ENCODE data around the gene BORA. TPM values are rescaled to one million over a fixed set of nuclear protein-coding genes. Genes with fewer than 3 reads are reported as not detected.

BORA gene
- total RNA-seq (2021) (12.3 to 14.5 TPM (median 12.9 TPM) in 3 replicates), Bru-seq, nascent RNA (percentile 90 among the genes with signal in this experiment)
- long read RNA-seq, experiment 1, transcript BORA-202 (11 exons, 1,673 nt): minor isoform, 9 of 81 reads
- long read RNA-seq, experiment 1, transcript BORA-203 (12 exons, 2,936 nt): major isoform, 49 of 81 reads
- long read RNA-seq, experiment 1, partial matches to known transcripts: 6 of 81 reads
- long read RNA-seq, experiment 1, other reads (novel, unspliced or antisense): 17 of 81 reads
- long read RNA-seq, experiment 2, transcript BORA-203 (12 exons, 2,936 nt): major isoform, 7 of 23 reads
- long read RNA-seq, experiment 2, transcript BORA-202 (11 exons, 1,673 nt): minor isoform, 6 of 23 reads
- long read RNA-seq, experiment 2, partial matches to known transcripts: 7 of 23 reads
- long read RNA-seq, experiment 2, other reads (novel, unspliced or antisense): 3 of 23 reads
- long read RNA-seq, experiment 3, transcript BORA-202 (11 exons, 1,673 nt): minor isoform, 6 of 65 reads
- long read RNA-seq, experiment 3, transcript BORA-203 (12 exons, 2,936 nt): major isoform, 44 of 65 reads
- long read RNA-seq, experiment 3, partial matches to known transcripts: 2 of 65 reads
- long read RNA-seq, experiment 3, other reads (novel, unspliced or antisense): 12 of 65 reads

GRCh38 chr13:72727417-72728289 is at the start of gene BORA, which contains the start of gene MZT1:
Gene BORA (plus strand): TSS chr13:72727923. CDS start chr13:72728941, 1,018 bp downstream.
Gene MZT1 (minus strand): TSS chr13:72727629. CDS start chr13:72727602, 27 bp downstream.
- POLR2A ChIA-PET: interaction anchor here (0.6 kb wide), 1 partner anchor 1616 kb away, joined by 3 read pairs; no protein-coding TSS in a partner anchor
- DNase-seq (ENCODE audit: low spot score) (peak; percentile 89), ATAC-seq (peak; percentile 93)
- peaks cover 32% of the 10 kb centered on the region for H3K4me1 Mint-ChIP-seq
- peak within 1 kb of the TSS; percentile 91 for H3K4me3 Mint-ChIP-seq
- H3K36me3 Mint-ChIP-seq: peaks cover 16% of the 10 kb centered on the region
- H3K9me3 Mint-ChIP-seq: no peaks in the 10 kb centered on the region
- CTCF ChIA-PET: no interaction called here
- H3K27me3 Mint-ChIP-seq (ENCODE audit: low read depth): no peaks in the 10 kb centered on the region
- peak within 1 kb of the TSS; percentile 78; the same call in 1 of the 2 replicates for H3K27ac Mint-ChIP-seq
- TF ChIP-seq EMX1 (CRISPR knock-in tag; IDR thresholded peaks at IDR 0.05): no peak
- peak; percentile 72; the same call in 1 of the 2 replicates for TF ChIP-seq NR3C1 (CRISPR knock-in tag; conservative IDR thresholded peaks at IDR 0.05; ENCODE audit: low read depth)
- TF ChIP-seq MLX (CRISPR knock-in tag; IDR thresholded peaks at IDR 0.05): no peak
- no peak for TF ChIP-seq ERG (CRISPR knock-in tag; IDR thresholded peaks at IDR 0.05)
- peak; percentile 99 for TF ChIP-seq ZNF138 (CRISPR knock-in tag; conservative IDR thresholded peaks at IDR 0.05)
- peak; percentile 56; the same call in 1 of the 2 replicates for TF ChIP-seq USF1 (CRISPR knock-in tag; IDR thresholded peaks at IDR 0.05)
- peak; percentile 95 for TF ChIP-seq ZBTB21 (CRISPR knock-in tag; IDR thresholded peaks at IDR 0.05; ENCODE audit: borderline replicate concordance)
- no peak for TF ChIP-seq AR (CRISPR knock-in tag; IDR thresholded peaks at IDR 0.05)
- TF ChIP-seq ZMAT4 (CRISPR knock-in tag; IDR thresholded peaks at IDR 0.05): no peak
- TF ChIP-seq JAZF1 (CRISPR knock-in tag; IDR thresholded peaks at IDR 0.05): no peak
- peak; percentile 93; the same call in 1 of the 2 replicates for TF ChIP-seq PREB (CRISPR knock-in tag; IDR thresholded peaks at IDR 0.05; ENCODE audit: borderline replicate concordance)
- peak; percentile 62; the same call in 1 of the 2 replicates for TF ChIP-seq ATF2 (CRISPR knock-in tag; IDR thresholded peaks at IDR 0.05; ENCODE audit: borderline replicate concordance, low read depth)
- TF ChIP-seq CREM (CRISPR knock-in tag; IDR thresholded peaks at IDR 0.05): no peak
- no peak for TF ChIP-seq HMGA2 (CRISPR knock-in tag; IDR thresholded peaks at IDR 0.05)
- TF ChIP-seq STAT6 (CRISPR knock-in tag; conservative IDR thresholded peaks at IDR 0.05; ENCODE audit: low read depth): peak; percentile 95
- TF ChIP-seq ZNF121 (CRISPR knock-in tag; IDR thresholded peaks at IDR 0.05): no peak
- peak; percentile 97 for TF ChIP-seq FOXP1 (CRISPR knock-in tag; IDR thresholded peaks at IDR 0.05; ENCODE audit: borderline replicate concordance)
- no peak for TF ChIP-seq ATF6 (CRISPR knock-in tag; IDR thresholded peaks at IDR 0.05)
- peak; percentile 83 for TF ChIP-seq RELA (CRISPR knock-in tag; IDR thresholded peaks at IDR 0.05; ENCODE audit: borderline replicate concordance)

Data from WTC11 (cell line).